CD4-positive, alpha-beta memory T cell (primary cell): ENCODE data around the gene BABAM2. TPM values are rescaled to one million over a fixed set of nuclear protein-coding genes. Genes with fewer than 3 reads are reported as not detected.

Source experiments
- CTCF ChIA-PET: fragments of 350-600 bp; sonication (Branson Sonifier 250); formaldehyde crosslinking; loops from one replicate; lab custom pipeline; 2021; ENCODE audit warnings: inconsistent platforms; ENCODE audit not compliant: partially characterized antibody; lab: Charles Lee
- POLR2A ChIA-PET: fragments of 350-600 bp; sonication (Branson Sonifier 250); formaldehyde crosslinking; loops from one replicate; lab custom pipeline; 2021; ENCODE audit not compliant: partially characterized antibody; lab: Charles Lee
- DNase-seq, 5 donors: peaks; one replicate each; pipeline versions ENCODE4 v3.0.0 to v3.0.0-alpha.2; 2020 to 2022; ENCODE audit warnings: mixed read lengths in 1 of 5
- H3K27ac ChIP-seq: one replicate; pipeline ENCODE4 v1.7.0; 2013; ENCODE audit warnings: low read depth, low read length
- H3K27me3 ChIP-seq: 2 replicates; pipeline ENCODE4 v1.7.0; 2013; ENCODE audit warnings: mild to moderate bottlenecking, low read length, moderate library complexity; ENCODE audit not compliant: insufficient read depth
- H3K36me3 ChIP-seq: 2 replicates; pipeline ENCODE4 v1.7.0; 2013; ENCODE audit warnings: mild to moderate bottlenecking, low read length, moderate library complexity; ENCODE audit not compliant: insufficient read depth
- H3K4me1 ChIP-seq: 2 replicates; pipeline ENCODE4 v1.7.0; 2013; ENCODE audit warnings: mild to moderate bottlenecking, low read length, moderate library complexity; ENCODE audit not compliant: insufficient read depth
- H3K4me3 ChIP-seq, 2 donors: one replicate each; pipeline ENCODE4 v1.7.0; 2013; ENCODE audit warnings: low read length in 2 of 2, mild to moderate bottlenecking in 1 of 2
- H3K9me3 ChIP-seq, 2 donors: one replicate each; pipeline ENCODE4 v1.7.0; 2013; ENCODE audit warnings: low read length in 2 of 2, control low read depth in 1 of 2; ENCODE audit not compliant: control insufficient read depth in 1 of 2
- H3K27ac Mint-ChIP-seq, 7 donors: one replicate each; pipeline ENCODE4 v1.8.0; 2020 to 2021; ENCODE audit warnings: mixed read lengths in 7 of 7, mild to moderate bottlenecking in 6 of 7, inconsistent platforms in 3 of 7, moderate library complexity in 3 of 7
- H3K27me3 Mint-ChIP-seq, 2 donors: one replicate each; pipeline ENCODE4 v1.8.0; 2020 to 2021; ENCODE audit warnings: mixed read lengths in 2 of 2
- H3K36me3 Mint-ChIP-seq, 2 donors: one replicate each; pipeline ENCODE4 v1.8.0; 2020 to 2021; ENCODE audit warnings: mixed read lengths in 2 of 2, inconsistent platforms in 1 of 2, mild to moderate bottlenecking in 1 of 2
- H3K4me1 Mint-ChIP-seq, 4 donors: one replicate each; pipeline ENCODE4 v1.8.0; 2020 to 2021; ENCODE audit warnings: mixed read lengths in 4 of 4, mild to moderate bottlenecking in 1 of 4
- H3K4me3 Mint-ChIP-seq, 8 donors: one replicate each; pipeline ENCODE4 v1.8.0; 2020 to 2021; ENCODE audit warnings: mixed read lengths in 8 of 8, mild to moderate bottlenecking in 7 of 8, moderate library complexity in 6 of 8, inconsistent platforms in 3 of 8
- H3K9me3 Mint-ChIP-seq, 8 donors: one replicate each; pipeline ENCODE4 v1.8.0; 2020 to 2021; ENCODE audit warnings: mixed read lengths in 8 of 8, mild to moderate bottlenecking in 5 of 8, inconsistent platforms in 3 of 8, moderate library complexity in 1 of 8
- intact Hi-C: fragments of 100-400 bp; cut with micrococcal nuclease; formaldehyde crosslinking; loops from one replicate; pipeline ENCODE4 v1.15.1; 2023
- polyA plus RNA-seq, 2 donors: library from polyadenylated mRNA; unstranded; fragments of 300-500 nt; fragmentation: Illumina TruSeq; gene quantifications; one replicate each; pipeline ENCODE4 v1.2.3, GENCODE V29; 2021
- total RNA-seq, 2 experiments: library from RNA; stranded (reverse); gene quantifications; one replicate each; pipeline ENCODE4 v1.2.3, GENCODE V29; 2021

Gene BABAM2
- total and polyA plus RNA-seq, 4 experiments from 2014 or later, result 37.3 to 60.1 (median 48.2) TPM

DNA sequence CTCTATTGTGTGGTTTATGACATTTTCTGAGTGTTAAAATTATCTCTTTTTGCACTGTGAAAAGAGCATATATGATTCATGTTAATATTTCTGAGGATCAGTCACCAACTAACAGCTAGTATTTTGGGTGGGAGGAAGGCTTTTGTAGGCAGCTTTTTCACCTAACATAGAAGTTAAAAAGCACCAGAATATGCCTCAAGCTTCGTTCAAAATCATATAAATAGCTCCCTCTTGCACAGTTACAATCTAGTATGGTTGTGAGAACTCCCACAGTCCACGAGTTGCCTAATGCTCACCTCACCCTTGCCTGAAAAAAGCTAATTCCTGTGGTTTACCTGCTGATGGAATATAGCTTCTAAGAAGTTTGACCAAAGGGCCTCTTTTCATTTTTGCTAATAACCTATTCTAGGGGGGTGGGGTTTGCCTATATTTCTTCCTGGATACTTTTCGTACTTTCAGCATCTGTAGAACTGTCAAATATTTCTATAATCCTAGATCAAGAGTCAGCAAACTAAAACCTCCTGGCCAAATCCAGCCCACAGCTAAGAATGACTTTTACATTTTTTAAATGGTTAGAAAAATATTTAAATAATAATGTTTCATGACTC, 335.0 kb downstream of the BABAM2 start:
- Mint-ChIP-seq H3K27ac (peak overlapping the region in 1 of 7 donors; percentile 12), H3K4me3 (no peak overlapping the region), H3K36me3 (peaks cover 2 to 4% of the 10 kb centered on the region in 2 donors), H3K9me3 (no peaks in the 10 kb centered on the region), H3K27me3 (no peaks in the 10 kb centered on the region), H3K4me1 (peaks cover 0 to 9% (median 1%) of the 10 kb centered on the region in 4 donors)
- ChIA-PET CTCF (interaction anchor here (0.8 kb wide), 1 partner anchor 14 kb away, joined by 3 read pairs; no protein-coding TSS in a partner anchor), POLR2A (no interaction called here)
- H3K27me3 ChIP-seq, result no peaks in the 10 kb centered on the region
- H3K4me1 ChIP-seq, result no peaks in the 10 kb centered on the region
- H3K36me3 ChIP-seq, result no peaks in the 10 kb centered on the region
- DNase-seq, result no peak
- no peak overlapping the region for H3K4me3 ChIP-seq
- intact Hi-C loops, result no loop called here
- H3K27ac ChIP-seq, result no peak overlapping the region
- no peaks in the 10 kb centered on the region for H3K9me3 ChIP-seq

DNA sequence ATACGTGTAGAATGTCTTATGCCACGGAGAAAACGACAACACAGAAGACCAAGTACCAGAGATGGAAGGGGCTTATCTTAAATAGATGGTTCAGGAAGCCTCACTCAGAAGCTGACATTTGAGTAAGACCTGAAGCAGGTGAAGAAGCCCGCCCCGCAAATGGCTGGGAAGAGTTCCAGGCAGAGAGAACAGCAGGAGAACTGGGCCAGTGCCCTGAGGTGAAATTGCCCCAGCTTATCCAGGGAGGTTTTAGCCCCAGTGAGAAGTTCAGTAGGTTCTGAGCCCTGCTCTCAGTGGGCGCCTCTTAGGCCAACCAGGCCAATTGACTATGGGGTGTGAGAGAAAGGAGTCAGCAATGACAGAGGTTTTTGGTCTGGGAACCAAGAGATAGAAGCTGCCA, 336.0 kb downstream of the BABAM2 start:
- Histone ChIP-seq H3K36me3 (no peaks in the 10 kb centered on the region), H3K9me3 (no peaks in the 10 kb centered on the region), H3K4me3 (no peak overlapping the region), H3K27me3 (no peaks in the 10 kb centered on the region), H3K27ac (no peak overlapping the region), H3K4me1 (no peaks in the 10 kb centered on the region)
- Mint-ChIP-seq H3K9me3 (no peaks in the 10 kb centered on the region), H3K36me3 (peaks cover 2 to 4% of the 10 kb centered on the region in 2 donors), H3K27ac (peak overlapping the region in 1 of 7 donors; percentile 77), H3K27me3 (no peaks in the 10 kb centered on the region), H3K4me1 (peaks cover 0 to 9% (median 1%) of the 10 kb centered on the region in 4 donors), H3K4me3 (no peak overlapping the region)
- no peak for DNase-seq
- CTCF ChIA-PET, result no interaction called here
- POLR2A ChIA-PET, result no interaction called here
- intact Hi-C loops, result no loop called here

DNA sequence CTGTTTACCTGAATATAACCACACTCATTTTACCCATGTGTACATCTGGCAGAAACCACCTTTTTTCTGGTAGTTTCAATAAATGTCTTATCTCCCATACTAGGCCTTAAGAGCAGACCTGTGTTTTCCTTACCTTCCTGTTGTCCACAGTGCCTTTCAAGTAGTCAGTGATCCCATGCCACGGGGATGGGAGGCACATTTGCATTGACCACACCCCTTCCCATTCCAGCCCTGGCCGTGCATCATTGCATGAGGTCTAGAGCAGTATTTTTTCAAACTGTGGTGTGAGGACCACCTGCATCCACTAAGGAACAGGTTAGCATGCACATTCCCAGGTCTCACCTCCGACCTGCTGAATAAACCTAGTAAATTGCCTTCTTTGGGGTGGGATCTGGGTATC, 337.0 kb downstream of the BABAM2 start:
- H3K9me3 ChIP-seq, result no peaks in the 10 kb centered on the region
- H3K36me3 ChIP-seq, result no peaks in the 10 kb centered on the region
- ChIA-PET CTCF (no interaction called here), POLR2A (no interaction called here)
- no peak overlapping the region for H3K27ac ChIP-seq
- H3K27me3 ChIP-seq, result no peaks in the 10 kb centered on the region
- Mint-ChIP-seq H3K27me3 (no peaks in the 10 kb centered on the region), H3K4me1 (peaks cover 0 to 12% (median 1%) of the 10 kb centered on the region in 4 donors), H3K27ac (peak overlapping the region in 1 of 7 donors; percentile 38), H3K36me3 (peaks cover 0 to 2% of the 10 kb centered on the region in 2 donors), H3K9me3 (no peaks in the 10 kb centered on the region), H3K4me3 (no peak overlapping the region)
- intact Hi-C loops, result no loop called here
- no peaks in the 10 kb centered on the region for H3K4me1 ChIP-seq
- no peak overlapping the region for H3K4me3 ChIP-seq
- DNase-seq, result no peak

DNA sequence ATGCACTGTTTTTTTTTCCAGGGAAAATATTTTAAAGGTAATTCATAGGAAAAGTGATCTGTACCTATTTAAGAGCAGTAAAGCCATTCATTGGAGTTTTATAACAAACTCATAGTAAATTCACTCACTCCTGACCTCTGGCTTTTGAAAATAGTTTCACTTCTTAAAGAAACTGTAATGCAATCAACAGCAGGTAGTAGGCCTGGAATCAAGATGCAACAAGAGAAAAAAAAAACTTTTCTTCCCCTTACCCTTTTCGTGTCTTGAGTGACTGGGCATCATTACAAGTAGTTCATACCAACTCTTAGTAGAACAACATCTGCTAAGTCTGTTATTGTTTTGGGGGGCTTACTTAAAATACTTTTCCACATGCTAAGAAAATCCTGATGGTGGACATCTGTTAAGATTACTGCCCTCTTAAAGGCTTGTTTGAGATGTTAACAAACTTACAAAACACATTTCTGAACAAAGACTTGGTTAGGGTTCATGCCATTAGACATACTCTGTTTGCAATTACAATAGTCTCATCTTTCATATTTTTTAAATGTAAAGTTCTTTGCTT, 338.0 kb downstream of the BABAM2 start:
- Mint-ChIP-seq H3K36me3 (peaks cover 2 to 3% of the 10 kb centered on the region in 2 donors), H3K4me1 (peaks cover 0 to 12% (median 1%) of the 10 kb centered on the region in 4 donors), H3K27me3 (no peaks in the 10 kb centered on the region), H3K9me3 (no peaks in the 10 kb centered on the region), H3K4me3 (no peak overlapping the region), H3K27ac (peak overlapping the region in 4 of 7 donors; percentile 1 to 22 (median 14))
- Histone ChIP-seq H3K27ac (no peak overlapping the region), H3K4me1 (no peaks in the 10 kb centered on the region), H3K36me3 (no peaks in the 10 kb centered on the region), H3K27me3 (no peaks in the 10 kb centered on the region), H3K9me3 (no peaks in the 10 kb centered on the region), H3K4me3 (no peak overlapping the region)
- no peak for DNase-seq
- ChIA-PET POLR2A (no interaction called here), CTCF (no interaction called here)
- intact Hi-C loops, result no loop called here

DNA sequence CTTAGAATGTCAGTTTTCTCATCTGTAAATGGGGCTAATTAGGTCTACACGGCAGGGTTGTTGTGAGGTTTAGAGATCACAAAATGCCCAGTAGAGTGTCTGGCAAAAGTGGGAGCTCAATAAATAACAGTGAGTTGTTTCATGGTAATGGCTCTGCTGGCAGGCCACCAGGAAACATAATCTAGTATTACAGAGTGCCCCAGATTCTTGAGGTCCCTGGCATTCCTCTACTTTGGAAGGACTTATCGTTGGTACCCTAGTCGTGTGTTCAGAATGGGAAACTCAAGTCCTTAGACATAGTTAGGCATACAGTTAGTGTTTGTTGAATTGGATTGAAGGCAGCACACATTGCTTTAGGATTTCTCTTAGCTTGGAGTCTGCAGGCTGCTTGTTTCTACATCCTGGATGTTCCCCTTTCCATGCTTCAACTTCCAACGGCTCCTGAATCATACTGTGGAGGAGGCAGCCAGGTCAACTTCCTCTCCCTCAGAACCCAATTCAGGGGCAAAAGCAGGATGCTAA, 340.6 kb downstream of the BABAM2 start:
- intact Hi-C loops, result no loop called here
- Mint-ChIP-seq H3K4me1 (peaks cover 0 to 8% (median 1%) of the 10 kb centered on the region in 4 donors), H3K9me3 (no peaks in the 10 kb centered on the region), H3K4me3 (no peak overlapping the region), H3K36me3 (peaks cover 3 to 4% of the 10 kb centered on the region in 2 donors), H3K27ac (no peak overlapping the region), H3K27me3 (no peaks in the 10 kb centered on the region)
- no peaks in the 10 kb centered on the region for H3K36me3 ChIP-seq
- H3K9me3 ChIP-seq, result no peaks in the 10 kb centered on the region
- no peak overlapping the region for H3K4me3 ChIP-seq
- no peaks in the 10 kb centered on the region for H3K27me3 ChIP-seq
- ChIA-PET POLR2A (no interaction called here), CTCF (no interaction called here)
- no peak overlapping the region for H3K27ac ChIP-seq
- DNase-seq, result no peak
- no peaks in the 10 kb centered on the region for H3K4me1 ChIP-seq

DNA sequence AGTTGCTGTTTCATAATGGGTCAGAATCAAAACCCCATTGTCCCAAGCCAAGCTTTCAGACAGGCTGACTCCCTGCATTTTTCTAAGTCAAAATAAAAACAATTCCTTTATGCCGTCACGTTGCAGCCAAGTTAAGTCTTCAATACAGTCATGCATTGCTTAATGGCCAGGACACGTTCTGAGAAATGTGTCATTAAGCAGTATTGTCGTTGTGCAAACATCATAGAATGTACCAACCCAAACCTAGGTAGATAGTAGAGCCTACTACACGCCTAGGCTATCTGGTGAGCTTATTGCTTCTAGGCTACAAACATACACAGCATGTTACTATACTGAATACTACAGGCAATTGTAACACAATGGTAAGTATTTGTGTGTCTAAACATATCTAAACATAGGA, 341.8 kb downstream of the BABAM2 start:
- H3K27ac ChIP-seq, result no peak overlapping the region
- Mint-ChIP-seq H3K4me3 (no peak overlapping the region), H3K9me3 (no peaks in the 10 kb centered on the region), H3K27me3 (no peaks in the 10 kb centered on the region), H3K27ac (no peak overlapping the region), H3K36me3 (peaks cover 6 to 7% of the 10 kb centered on the region in 2 donors), H3K4me1 (peaks cover 0 to 6% (median 1%) of the 10 kb centered on the region in 4 donors)
- POLR2A ChIA-PET, result no interaction called here
- H3K4me3 ChIP-seq, result no peak overlapping the region
- DNase-seq, result no peak
- H3K36me3 ChIP-seq, result no peaks in the 10 kb centered on the region
- no peaks in the 10 kb centered on the region for H3K4me1 ChIP-seq
- H3K9me3 ChIP-seq, result no peaks in the 10 kb centered on the region
- H3K27me3 ChIP-seq, result no peaks in the 10 kb centered on the region
- intact Hi-C loops, result no loop called here
- CTCF ChIA-PET, result interaction anchor here (0.6 kb wide), 1 partner anchor 379 kb away, joined by 3 read pairs; no protein-coding TSS in a partner anchor

DNA sequence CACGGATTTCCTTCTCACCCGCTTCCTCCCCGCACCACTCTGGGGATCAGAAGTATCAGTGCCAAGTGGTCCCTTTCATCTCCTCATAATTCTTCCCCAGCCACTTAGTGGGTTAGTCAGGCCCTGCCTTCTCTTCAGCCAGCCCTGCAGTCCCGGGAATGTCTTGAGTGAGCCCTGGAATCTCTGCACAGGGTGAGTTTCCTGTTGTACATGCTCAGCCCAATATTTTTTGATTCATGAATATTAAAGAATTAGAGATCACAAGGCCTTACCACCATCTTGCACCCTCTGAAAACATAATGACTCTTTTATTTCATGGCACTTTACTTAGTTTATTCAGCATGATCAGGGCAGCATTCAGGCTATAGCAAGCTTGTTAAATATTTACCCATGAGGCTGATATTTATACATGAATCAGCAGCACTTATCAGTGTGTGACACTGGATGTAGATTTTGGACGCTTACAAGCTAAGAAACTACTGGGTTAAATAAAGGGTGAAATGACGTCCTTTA, 342.7 kb downstream of the BABAM2 start:
- H3K27ac ChIP-seq, result no peak overlapping the region
- Mint-ChIP-seq H3K27ac (peak overlapping the region in 1 of 7 donors; percentile 61), H3K9me3 (no peaks in the 10 kb centered on the region), H3K36me3 (peaks cover 9 to 10% of the 10 kb centered on the region in 2 donors), H3K4me3 (no peak overlapping the region), H3K4me1 (peaks cover 0 to 3% (median 1%) of the 10 kb centered on the region in 4 donors), H3K27me3 (no peaks in the 10 kb centered on the region)
- intact Hi-C loops, result no loop called here
- DNase-seq, result no peak
- no peaks in the 10 kb centered on the region for H3K27me3 ChIP-seq
- no peaks in the 10 kb centered on the region for H3K36me3 ChIP-seq
- no peaks in the 10 kb centered on the region for H3K4me1 ChIP-seq
- ChIA-PET CTCF (no interaction called here), POLR2A (no interaction called here)
- H3K4me3 ChIP-seq, result no peak overlapping the region
- no peaks in the 10 kb centered on the region for H3K9me3 ChIP-seq
